Stomach (tissue), 9 donors: ENCODE measurements around the gene SAMD8. TPM values are rescaled to one million over a fixed set of nuclear protein-coding genes. Genes with fewer than 3 reads are reported as not detected.
"Not testable (repeated sequence)": the region's sequence is repeated elsewhere in the genome, so short reads cannot be mapped to it uniquely, and the experiment has no call there.

Experiments
- DNase-seq, 2 donors: peaks; one replicate each; pipeline versions ENCODE4 v3.0.0 to v3.0.0-alpha.2; 2013 to 2019
- H3K27ac ChIP-seq, 5 donors: fragments of 200-600 bp in 4 of 5; sonication (generic) in 4 of 5; one replicate each; pipeline ENCODE4 v1.5.1; 2013 to 2019; ENCODE audit warnings: mild to moderate bottlenecking in 1 of 5, moderate library complexity in 1 of 5
- H3K27me3 ChIP-seq, 3 donors: fragments of 200-600 bp; sonication (generic); one replicate each; pipeline ENCODE4 v1.5.1; 2017 to 2019; ENCODE audit warnings: mixed run types in 1 of 3
- H3K36me3 ChIP-seq, 4 donors: fragments of 200-600 bp; sonication (generic); 1 replicate in 3 of 4; 2 replicates in 1 of 4; pipeline ENCODE4 v1.5.1; 2016 to 2019
- H3K4me1 ChIP-seq, 4 donors: fragments of 200-600 bp; sonication (generic); one replicate each; pipeline ENCODE4 v1.5.1; 2016 to 2019
- H3K4me3 ChIP-seq, 4 donors: fragments of 200-600 bp; sonication (generic) in 3 of 4; one replicate each; pipeline ENCODE4 v1.5.1; 2016 to 2019; ENCODE audit warnings: mild to moderate bottlenecking in 1 of 4
- H3K9me3 ChIP-seq, 4 donors: fragments of 200-600 bp; sonication (generic); one replicate each; pipeline ENCODE4 v1.5.1; 2016 to 2019
- EP300 ChIP-seq: sonication (generic); formaldehyde crosslinking; IDR thresholded peaks from one replicate; pipeline ENCODE4 v1.6.1; 2017; ENCODE audit warnings: antibody characterized with exemption
- POLR2A ChIP-seq, 4 donors: fragments of 450-650 bp; IDR thresholded peaks; one replicate each; pipeline ENCODE4 v1.6.1; 2016; ENCODE audit warnings: antibody characterized with exemption in 4 of 4, control low read depth in 2 of 4, mild to moderate bottlenecking in 1 of 4, moderate library complexity in 1 of 4
- POLR2AphosphoS5 ChIP-seq, 3 donors: sonication (generic); formaldehyde crosslinking; IDR thresholded peaks; one replicate each; pipeline ENCODE4 v1.6.1; 2016; ENCODE audit warnings: antibody characterized with exemption in 3 of 3
- WGBS, 5 donors: extraction: QIAGEN DNeasy Blood & Tissue Kit in 3 of 5; methylation state at CpG; one replicate each; pipeline versions ENCODE4 v1.1.5 to v1.1.7; 2013 to 2018; 5-methylcytosine and 5-hydroxymethylcytosine counted together
- intact Hi-C: fragments of 100-400 bp; cut with DNase I; formaldehyde crosslinking; loops from one replicate; pipeline ENCODE4 v1.15.1; 2023; ENCODE audit warnings: low total_unique reads
- polyA plus RNA-seq, 3 donors: library from polyadenylated mRNA; stranded (reverse); fragments of 200-250 nt; gene quantifications; one replicate each; pipeline ENCODE4 v1.2.3, GENCODE V29; 2013
- total RNA-seq, 5 donors: library from RNA; depleted of rRNA; stranded (reverse); fragments of >200 nt; gene quantifications; one replicate each; pipeline versions ENCODE4 v1.1.0 to v1.2.3, GENCODE V29; 2014 to 2016
- TF ChIP-seq, protein P1 (sequence below), 7 experiments: fragments of 450-650 bp in 4 of 7; fragments of 200-600 bp in 3 of 7; sonication (generic) in 3 of 7; IDR thresholded peaks; one replicate each; pipeline ENCODE4 v1.5.1; 2016 to 2019; ENCODE audit warnings: antibody characterized with exemption in 7 of 7, control low read depth in 2 of 7, mild to moderate bottlenecking in 1 of 7
- donor health status: healthy with polysubstance abuse.
- donor health status: Bipolar disorder and iron deficiency.
- donor health status: healthy.

Gene SAMD8
- total and polyA plus RNA-seq, 8 donors = 2.9 to 34.9 (median 5.5) TPM

- 91 to 97% (median 95%) methylated on average over 5 of the region's 5 CpGs for WGBS, 5 donors
- TF ChIP-seq POLR2AphosphoS5 (IDR thresholded peaks at IDR 0.05) (no peak), EP300 (no peak), POLR2A (IDR thresholded peaks at IDR 0.05) (no peak)
- TF ChIP-seq, protein P1, sequence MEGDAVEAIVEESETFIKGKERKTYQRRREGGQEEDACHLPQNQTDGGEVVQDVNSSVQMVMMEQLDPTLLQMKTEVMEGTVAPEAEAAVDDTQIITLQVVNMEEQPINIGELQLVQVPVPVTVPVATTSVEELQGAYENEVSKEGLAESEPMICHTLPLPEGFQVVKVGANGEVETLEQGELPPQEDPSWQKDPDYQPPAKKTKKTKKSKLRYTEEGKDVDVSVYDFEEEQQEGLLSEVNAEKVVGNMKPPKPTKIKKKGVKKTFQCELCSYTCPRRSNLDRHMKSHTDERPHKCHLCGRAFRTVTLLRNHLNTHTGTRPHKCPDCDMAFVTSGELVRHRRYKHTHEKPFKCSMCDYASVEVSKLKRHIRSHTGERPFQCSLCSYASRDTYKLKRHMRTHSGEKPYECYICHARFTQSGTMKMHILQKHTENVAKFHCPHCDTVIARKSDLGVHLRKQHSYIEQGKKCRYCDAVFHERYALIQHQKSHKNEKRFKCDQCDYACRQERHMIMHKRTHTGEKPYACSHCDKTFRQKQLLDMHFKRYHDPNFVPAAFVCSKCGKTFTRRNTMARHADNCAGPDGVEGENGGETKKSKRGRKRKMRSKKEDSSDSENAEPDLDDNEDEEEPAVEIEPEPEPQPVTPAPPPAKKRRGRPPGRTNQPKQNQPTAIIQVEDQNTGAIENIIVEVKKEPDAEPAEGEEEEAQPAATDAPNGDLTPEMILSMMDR (IDR thresholded peaks at IDR 0.05) = no peak
- Histone ChIP-seq H3K27ac (no peak overlapping the region), H3K9me3 (no peaks in the 10 kb centered on the region), H3K4me3 (no peak overlapping the region), H3K36me3 (no peaks in the 10 kb centered on the region), H3K27me3 (no peaks in the 10 kb centered on the region), H3K4me1 (peaks cover 0 to 29% (median 3%) of the 10 kb centered on the region in 4 donors)
- DNase-seq = peak in 1 of 2 donors; percentile 1
- intact Hi-C loops = no loop called here
Observed at GRCh38 chr10:75203724-75204123, 92.3 kb downstream of the SAMD8 start.

GRCh38 chr10:75205908-75206307 lies 94.5 kb downstream of the SAMD8 start:
- no peaks in the 10 kb centered on the region for H3K36me3 ChIP-seq
- DNase-seq = no peak
- no peaks in the 10 kb centered on the region for H3K27me3 ChIP-seq
- peaks cover 0 to 39% (median 11%) of the 10 kb centered on the region in 4 donors for H3K4me1 ChIP-seq
- intact Hi-C loops = no loop called here
- no peak overlapping the region for H3K27ac ChIP-seq
- H3K4me3 ChIP-seq = no peak overlapping the region
- H3K9me3 ChIP-seq = no peaks in the 10 kb centered on the region
- 92 to 94% (median 93%) methylated on average over 2 of the region's 2 CpGs for WGBS, 5 donors
- TF ChIP-seq POLR2A (IDR thresholded peaks at IDR 0.05) (no peak), POLR2AphosphoS5 (IDR thresholded peaks at IDR 0.05) (no peak), EP300 (no peak)
- TF ChIP-seq, protein P1 (IDR thresholded peaks at IDR 0.05) = no peak

- peak in 1 of 2 donors; percentile 1 for DNase-seq
- peaks cover 2 to 42% (median 14%) of the 10 kb centered on the region in 4 donors for H3K4me1 ChIP-seq
- WGBS, 5 donors = 80 to 90% (median 85%) methylated on average over 14 of the region's 14 CpGs
- H3K9me3 ChIP-seq, H3K4me3 ChIP-seq, intact Hi-C loops, H3K36me3 ChIP-seq, H3K27ac ChIP-seq, H3K27me3 ChIP-seq: not testable (repeated sequence)
Observed at GRCh38 chr10:75206638-75207037, 95.2 kb downstream of the SAMD8 start.

DNA sequence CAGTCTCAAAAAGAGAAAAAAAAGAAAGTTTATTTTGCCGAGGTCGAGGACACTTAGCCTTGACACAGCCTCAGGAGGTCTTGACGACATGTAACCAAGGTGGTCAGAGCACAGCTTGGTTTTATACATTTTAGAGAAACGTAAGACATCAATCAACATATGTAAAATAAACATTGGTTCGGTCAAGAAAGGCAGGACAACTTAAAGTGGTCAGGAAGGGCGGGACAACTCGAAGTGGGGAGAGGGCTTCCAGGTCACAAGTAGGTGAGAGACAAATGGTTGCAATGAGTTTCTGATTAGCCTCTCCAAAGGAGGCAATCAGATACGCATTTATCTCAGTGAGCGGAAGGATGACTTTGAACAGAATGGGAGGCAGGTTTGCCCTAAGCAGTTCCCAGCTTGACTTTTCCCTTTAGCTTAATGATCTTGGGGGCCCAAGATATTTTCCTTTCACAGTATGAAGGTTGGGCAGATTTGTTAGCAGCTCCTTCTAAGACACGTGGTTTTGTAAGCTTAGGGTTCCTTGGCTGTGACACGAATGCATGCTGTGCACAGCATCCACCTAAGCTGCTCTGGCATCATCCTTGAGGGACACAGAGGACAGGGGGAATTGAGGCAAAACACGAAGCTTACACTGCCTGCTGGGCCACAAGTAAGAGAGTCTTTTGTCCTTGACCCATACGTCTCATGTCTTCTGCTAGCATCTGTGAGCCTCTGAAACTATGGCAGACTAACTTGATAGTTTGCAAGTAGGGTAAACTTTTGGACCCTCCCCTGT lies 95.8 kb downstream of the SAMD8 start:
- Histone ChIP-seq H3K9me3 (no peaks in the 10 kb centered on the region), H3K4me1 (peaks cover 9 to 45% (median 20%) of the 10 kb centered on the region in 4 donors), H3K36me3 (peaks cover 0 to 5% (median 2%) of the 10 kb centered on the region in 4 donors), H3K27me3 (no peaks in the 10 kb centered on the region), H3K27ac (peak overlapping the region in 1 of 5 donors; percentile 96), H3K4me3 (no peak overlapping the region)
- DNase-seq = no peak
- intact Hi-C loops = no loop called here
- 64 to 77% (median 66%) methylated on average over 13 of the region's 13 CpGs for WGBS, 5 donors
- TF ChIP-seq, protein P1 (IDR thresholded peaks at IDR 0.05) = no peak
- TF ChIP-seq POLR2A (IDR thresholded peaks at IDR 0.05) (no peak), POLR2AphosphoS5 (IDR thresholded peaks at IDR 0.05) (no peak), EP300 (no peak)

GRCh38 chr10:75207857-75208144 lies 96.3 kb downstream of the SAMD8 start:
- intact Hi-C loops = no loop called here
- Histone ChIP-seq H3K27ac (peak overlapping the region in 1 of 5 donors; percentile 96), H3K4me1 (peaks cover 14 to 45% (median 23%) of the 10 kb centered on the region in 4 donors), H3K27me3 (no peaks in the 10 kb centered on the region), H3K36me3 (peaks cover under 1 to 10% (median 6%) of the 10 kb centered on the region in 4 donors), H3K9me3 (no peaks in the 10 kb centered on the region), H3K4me3 (no peak overlapping the region)
- no peak for DNase-seq
- TF ChIP-seq, protein P1 (IDR thresholded peaks at IDR 0.05) = no peak
- no peak for TF ChIP-seq EP300
- no peak for TF ChIP-seq POLR2A (IDR thresholded peaks at IDR 0.05)
- no peak for TF ChIP-seq POLR2AphosphoS5 (IDR thresholded peaks at IDR 0.05)
- 92 to 97% (median 94%) methylated on average over 1 of the region's 1 CpG for WGBS, 5 donors
